Endothelial cell of umbilical vein (primary cell): ENCODE data around the gene JAG2.

Experiments
- CTCF ChIP-seq, 2 donors: IDR thresholded peaks; 1 replicate in 1 of 2; 2 replicates in 1 of 2; pipeline ENCODE4 v1.5.1; 2011; ENCODE audit warnings: low read length in 2 of 2, mild to moderate bottlenecking in 2 of 2, moderate library complexity in 2 of 2, control low read depth in 1 of 2, inconsistent platforms in 1 of 2, low read depth in 1 of 2; ENCODE audit not compliant: insufficient read depth in 1 of 2; ENCODE audit errors: extremely low read depth in 1 of 2
- EZH2 ChIP-seq: IDR thresholded peaks from 2 replicates; pipeline ENCODE4 v1.6.1; 2012; ENCODE audit warnings: borderline replicate concordance, low read depth, mild to moderate bottlenecking, moderate library complexity, low read length, inconsistent platforms; ENCODE audit not compliant: severe bottlenecking
- MYC ChIP-seq: IDR thresholded peaks from one replicate; pipeline ENCODE4 v1.6.1; 2011; ENCODE audit warnings: mild to moderate bottlenecking, low read depth, low read length
- POLR2A ChIP-seq: IDR thresholded peaks from 2 replicates; pipeline ENCODE4 v1.6.1; 2012; ENCODE audit warnings: low read depth, mild to moderate bottlenecking, control low read depth, low read length
- POLR2AphosphoS5 ChIP-seq: IDR thresholded peaks from 2 replicates; pipeline ENCODE4 v1.6.1; 2012; ENCODE audit warnings: low read depth, mild to moderate bottlenecking, control low read depth, low read length, moderate library complexity; ENCODE audit not compliant: insufficient read depth

GRCh38 chr14:105200641-105201040, 32.1 kb upstream of the JAG2 start:
- TF ChIP-seq CTCF (IDR thresholded peaks at IDR 0.05; ENCODE audit: extremely low read depth in 1 of 2, insufficient read depth in 1 of 2, low read depth in 1 of 2, low read length in 2 of 2), result no peak
- no peak for TF ChIP-seq POLR2AphosphoS5
- TF ChIP-seq POLR2A, result no peak
- no peak for TF ChIP-seq EZH2
- TF ChIP-seq MYC, result no peak
